ENCODE results near the gene PLA2G2F. TPM values are rescaled to one million over a fixed set of nuclear protein-coding genes. Genes with fewer than 3 reads are reported as not detected.

The PLA2G2F gene
- total and polyA plus RNA-seq, 8 donors: 0.18 to 6.4 TPM; not detected in 6

DNA sequence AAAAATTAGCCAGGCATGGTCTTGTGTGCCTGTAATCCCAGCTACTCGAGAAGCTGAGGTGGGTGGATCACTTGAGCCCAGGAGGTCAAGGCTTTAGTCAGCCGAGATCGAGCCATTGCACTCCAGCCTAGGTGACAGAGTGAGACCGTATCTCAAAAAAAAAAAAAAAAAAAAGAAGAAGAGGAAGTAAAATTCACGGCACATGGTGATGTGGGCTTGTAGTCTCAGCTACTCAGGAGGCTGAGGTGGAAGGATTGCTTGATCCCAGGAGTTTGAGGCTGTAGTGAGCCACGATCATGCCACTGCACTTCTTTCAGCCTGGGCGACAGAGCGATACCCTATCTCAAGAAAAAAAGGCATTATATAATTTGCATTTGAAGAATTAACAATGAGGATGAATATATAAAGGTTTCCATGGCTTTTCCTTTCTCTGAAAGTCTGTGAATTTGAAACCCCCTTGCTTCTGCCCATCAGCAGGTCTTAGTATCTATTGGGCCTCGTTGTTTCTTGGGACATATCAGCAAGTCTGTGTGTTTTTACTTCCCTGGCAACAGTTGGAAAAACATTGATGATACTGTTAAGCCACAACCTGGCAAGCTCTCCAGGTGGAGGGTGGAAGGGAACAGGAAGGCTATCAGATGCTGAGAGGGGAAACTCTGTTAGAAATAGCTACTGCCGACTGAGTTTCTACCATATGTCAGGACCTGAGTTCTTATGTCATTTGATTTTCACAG is 15.2 kb upstream of the PLA2G2F start:
- intact Hi-C loops (cut with DNase I; ENCODE audit: low total_unique reads): no loop called here
- peaks cover 0 to 33% (median 0%) of the 10 kb centered on the region in 3 donors for H3K27me3 ChIP-seq
- WGBS, 5 donors: 54 to 61% (median 56%) methylated on average over 10 of the region's 10 CpGs
- no peak overlapping the region for H3K4me3 ChIP-seq
- no peaks in the 10 kb centered on the region for H3K9me3 ChIP-seq
- DNase-seq: no peak
- no peak for TF ChIP-seq POLR2A (IDR thresholded peaks at IDR 0.05)
- TF ChIP-seq, protein P1, sequence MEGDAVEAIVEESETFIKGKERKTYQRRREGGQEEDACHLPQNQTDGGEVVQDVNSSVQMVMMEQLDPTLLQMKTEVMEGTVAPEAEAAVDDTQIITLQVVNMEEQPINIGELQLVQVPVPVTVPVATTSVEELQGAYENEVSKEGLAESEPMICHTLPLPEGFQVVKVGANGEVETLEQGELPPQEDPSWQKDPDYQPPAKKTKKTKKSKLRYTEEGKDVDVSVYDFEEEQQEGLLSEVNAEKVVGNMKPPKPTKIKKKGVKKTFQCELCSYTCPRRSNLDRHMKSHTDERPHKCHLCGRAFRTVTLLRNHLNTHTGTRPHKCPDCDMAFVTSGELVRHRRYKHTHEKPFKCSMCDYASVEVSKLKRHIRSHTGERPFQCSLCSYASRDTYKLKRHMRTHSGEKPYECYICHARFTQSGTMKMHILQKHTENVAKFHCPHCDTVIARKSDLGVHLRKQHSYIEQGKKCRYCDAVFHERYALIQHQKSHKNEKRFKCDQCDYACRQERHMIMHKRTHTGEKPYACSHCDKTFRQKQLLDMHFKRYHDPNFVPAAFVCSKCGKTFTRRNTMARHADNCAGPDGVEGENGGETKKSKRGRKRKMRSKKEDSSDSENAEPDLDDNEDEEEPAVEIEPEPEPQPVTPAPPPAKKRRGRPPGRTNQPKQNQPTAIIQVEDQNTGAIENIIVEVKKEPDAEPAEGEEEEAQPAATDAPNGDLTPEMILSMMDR (IDR thresholded peaks at IDR 0.05): no peak
- no peak for TF ChIP-seq POLR2AphosphoS5 (IDR thresholded peaks at IDR 0.05)
- no peak for TF ChIP-seq EP300 (IDR thresholded peaks at IDR 0.05)
- no peaks in the 10 kb centered on the region for H3K36me3 ChIP-seq
- H3K27ac ChIP-seq: no peak overlapping the region
- peaks cover 0 to 10% (median 1%) of the 10 kb centered on the region in 4 donors for H3K4me1 ChIP-seq

DNA sequence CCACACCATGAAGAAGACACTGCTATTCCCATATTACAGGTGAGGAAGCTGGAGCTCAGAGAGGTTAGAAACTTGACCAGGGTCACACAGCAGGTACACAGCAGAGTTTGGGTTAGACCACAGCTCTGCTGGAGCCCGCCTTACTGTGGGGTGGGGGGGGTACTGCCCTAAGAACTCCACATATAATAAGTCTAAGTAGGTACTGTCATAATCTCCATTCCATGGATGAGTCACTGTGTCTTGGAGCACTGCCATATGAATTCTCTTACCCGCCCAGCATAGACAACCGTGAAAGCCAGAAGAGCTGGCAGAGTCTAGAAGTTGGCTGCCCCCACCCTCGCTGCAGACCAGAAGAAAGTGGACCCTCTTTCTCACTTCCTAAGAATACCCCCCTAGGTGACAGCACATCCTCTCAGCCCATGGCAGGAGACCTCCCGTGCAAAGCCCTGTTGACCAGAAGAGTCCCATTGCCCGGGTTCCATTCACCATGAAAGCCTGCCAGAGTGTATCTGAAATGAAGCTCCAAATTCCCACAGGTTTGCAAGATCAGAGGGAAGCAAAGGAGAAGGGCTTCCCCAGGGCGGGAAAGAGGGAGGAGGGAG is 14.6 kb upstream of the PLA2G2F start:
- intact Hi-C loops (cut with DNase I; ENCODE audit: low total_unique reads): no loop called here
- Histone ChIP-seq H3K4me1 (peaks cover 0 to 10% (median 1%) of the 10 kb centered on the region in 4 donors), H3K36me3 (no peaks in the 10 kb centered on the region), H3K27me3 (peaks cover 0 to 26% (median 0%) of the 10 kb centered on the region in 3 donors), H3K9me3 (no peaks in the 10 kb centered on the region), H3K4me3 (no peak overlapping the region), H3K27ac (no peak overlapping the region)
- 45 to 72% (median 55%) methylated on average over 6 to 7 of the region's 7 CpGs for WGBS, 5 donors
- TF ChIP-seq POLR2AphosphoS5 (IDR thresholded peaks at IDR 0.05) (no peak), POLR2A (IDR thresholded peaks at IDR 0.05) (no peak)
- DNase-seq: peak in 1 of 2 donors; percentile 42

DNA sequence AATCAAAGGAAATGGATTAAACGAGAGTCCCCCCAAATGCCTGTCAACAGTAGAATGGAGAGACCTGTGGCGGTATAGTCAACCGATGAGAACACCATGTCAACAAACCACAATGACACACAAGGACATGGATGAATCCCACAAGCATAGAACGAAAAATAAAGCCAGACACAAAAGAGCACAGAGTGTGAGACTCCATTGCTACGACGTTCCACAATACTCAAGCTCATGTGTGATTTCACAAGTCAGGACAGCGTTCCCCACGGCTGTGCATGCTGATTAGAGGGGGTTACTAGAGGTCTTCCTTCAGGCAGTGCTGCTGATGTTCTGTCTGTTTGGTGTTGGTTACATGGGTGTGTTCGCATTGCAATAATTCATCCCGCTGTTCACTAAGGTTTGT is 14.0 kb upstream of the PLA2G2F start:
- no peaks in the 10 kb centered on the region for H3K36me3 ChIP-seq
- no peak overlapping the region for H3K4me3 ChIP-seq
- no peak overlapping the region for H3K27ac ChIP-seq
- WGBS, 5 donors: 69 to 79% (median 76%) methylated on average over 10 of the region's 10 CpGs
- peaks cover 0 to 21% (median 0%) of the 10 kb centered on the region in 3 donors for H3K27me3 ChIP-seq
- H3K9me3 ChIP-seq: no peaks in the 10 kb centered on the region
- peaks cover 0 to 10% (median 1%) of the 10 kb centered on the region in 4 donors for H3K4me1 ChIP-seq
- DNase-seq: no peak
- intact Hi-C loops (cut with DNase I; ENCODE audit: low total_unique reads): no loop called here
- TF ChIP-seq, protein P1 (IDR thresholded peaks at IDR 0.05): no peak
- TF ChIP-seq POLR2AphosphoS5 (IDR thresholded peaks at IDR 0.05) (no peak), POLR2A (IDR thresholded peaks at IDR 0.05) (no peak), EP300 (IDR thresholded peaks at IDR 0.05) (no peak)

DNA sequence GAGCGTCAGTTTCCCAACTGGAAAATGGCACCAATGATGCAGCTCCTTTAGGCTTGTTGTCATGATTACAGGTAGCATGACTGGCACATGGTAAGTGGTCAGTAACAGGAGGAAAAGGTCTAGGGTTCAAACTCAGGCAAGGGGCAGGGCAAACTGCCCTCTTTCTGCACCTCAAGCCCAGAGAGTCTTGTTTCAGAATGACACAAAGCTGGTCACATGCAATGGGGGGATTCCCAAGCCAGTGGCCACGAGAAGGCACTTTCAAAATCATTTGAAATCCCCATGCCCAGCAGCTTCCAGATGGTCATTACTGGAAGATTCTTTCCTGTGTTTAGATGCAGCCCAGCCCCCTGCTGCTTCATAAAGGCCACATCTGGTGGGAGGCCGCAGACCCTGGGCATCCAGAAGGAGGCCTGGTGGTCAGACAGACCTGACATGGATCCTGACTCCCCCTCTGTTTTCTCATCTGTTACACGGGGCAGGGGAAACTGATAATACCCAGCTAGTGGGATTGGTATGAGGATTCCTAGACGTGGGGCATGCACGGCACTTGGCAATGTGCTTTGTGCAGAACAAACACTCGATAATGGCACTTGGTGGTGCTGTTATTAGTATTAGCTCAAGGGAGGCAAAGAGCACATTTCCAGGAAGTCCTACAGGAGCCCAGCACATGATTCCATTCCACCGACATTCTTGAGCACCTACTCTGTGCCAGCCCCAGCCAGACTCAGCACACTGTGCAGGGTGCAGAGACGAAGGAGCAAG is 12.9 kb upstream of the PLA2G2F start:
- TF ChIP-seq POLR2AphosphoS5 (IDR thresholded peaks at IDR 0.05) (no peak), POLR2A (IDR thresholded peaks at IDR 0.05) (no peak), EP300 (IDR thresholded peaks at IDR 0.05) (no peak)
- TF ChIP-seq, protein P1 (IDR thresholded peaks at IDR 0.05): no peak
- Histone ChIP-seq H3K9me3 (no peaks in the 10 kb centered on the region), H3K27ac (no peak overlapping the region), H3K36me3 (no peaks in the 10 kb centered on the region), H3K27me3 (peaks cover 0 to 11% (median 0%) of the 10 kb centered on the region in 3 donors), H3K4me3 (no peak overlapping the region), H3K4me1 (peaks cover 0 to 10% (median 1%) of the 10 kb centered on the region in 4 donors)
- no peak for DNase-seq
- WGBS, 5 donors: 59 to 72% (median 69%) methylated on average over 7 to 9 of the region's 9 CpGs
- intact Hi-C loops (cut with DNase I; ENCODE audit: low total_unique reads): no loop called here

All from stomach (tissue), 9 donors.